Small intestine (tissue), 7 donors: Measurements from ENCODE around the gene NUBP2. TPM values are rescaled to one million over a fixed set of nuclear protein-coding genes. Genes with fewer than 3 reads are reported as not detected.
A peak's percentile ranks its signal among the peaks of the same experiment; 100 is the strongest.

ENCODE experiments used
- DNase-seq, 2 donors: peaks; one replicate each; pipeline versions ENCODE4 v3.0.0 to v3.0.0-alpha.2; 2013
- FAIRE-seq: peaks from 2 replicates; lab custom pipeline; 2012; peaks lifted over from hg19 to GRCh38; lab: Jason Lieb, UNC
- H3K27ac ChIP-seq, 3 donors: one replicate each; pipeline ENCODE4 v1.5.1; 2013; ENCODE audit warnings: low read length in 2 of 3, mild to moderate bottlenecking in 2 of 3, control low read depth in 1 of 3, inconsistent platforms in 1 of 3, low read depth in 1 of 3, moderate library complexity in 1 of 3
- H3K27me3 ChIP-seq, 3 donors: one replicate each; pipeline ENCODE4 v1.6.1; 2013; ENCODE audit warnings: low read length in 3 of 3, inconsistent platforms in 1 of 3; ENCODE audit not compliant: control insufficient read depth in 3 of 3, insufficient read depth in 3 of 3
- H3K36me3 ChIP-seq, 3 donors: one replicate each; pipeline ENCODE4 v1.6.1; 2013; ENCODE audit warnings: low read length in 3 of 3, inconsistent platforms in 1 of 3, low read depth in 1 of 3, mild to moderate bottlenecking in 1 of 3, moderate library complexity in 1 of 3; ENCODE audit not compliant: control insufficient read depth in 3 of 3, insufficient read depth in 2 of 3
- H3K4me1 ChIP-seq, 3 donors: one replicate each; pipeline ENCODE4 v1.6.1; 2013; ENCODE audit warnings: low read length in 2 of 3, inconsistent platforms in 1 of 3, low read depth in 1 of 3, mild to moderate bottlenecking in 1 of 3, moderate library complexity in 1 of 3; ENCODE audit not compliant: control insufficient read depth in 3 of 3, insufficient read depth in 2 of 3
- H3K4me3 ChIP-seq, 3 donors: one replicate each; pipeline ENCODE4 v1.5.1; 2013; ENCODE audit warnings: low read length in 3 of 3, control low read depth in 1 of 3, inconsistent platforms in 1 of 3, low read depth in 1 of 3, mild to moderate bottlenecking in 1 of 3, moderate library complexity in 1 of 3
- H3K9me3 ChIP-seq, 2 donors: one replicate each; pipeline ENCODE4 v1.6.1; 2013; ENCODE audit warnings: low read depth in 1 of 2, low read length in 1 of 2; ENCODE audit not compliant: control insufficient read depth in 2 of 2, insufficient read depth in 1 of 2
- WGBS, 3 donors: extraction: QIAGEN DNeasy Blood & Tissue Kit; methylation state at CpG; one replicate each; pipeline ENCODE4 v1.1.7; 2013; 5-methylcytosine and 5-hydroxymethylcytosine counted together
- polyA plus RNA-seq, 4 donors: library from polyadenylated mRNA; stranded (reverse) in 3 of 4; unstranded in 1 of 4; fragments of 200-250 nt in 3 of 4; fragments of 120-200 nt in 1 of 4; gene quantifications; one replicate each; pipeline versions ENCODE4 v1.2.1 to v1.2.3, GENCODE V29; 2013
- donor health status: healthy with polysubstance abuse.
- donor health status: control.
- donor health status: control.
- donor health status: Bipolar disorder and iron deficiency.
- donor health status: healthy.

The NUBP2 gene
- polyA plus RNA-seq, 4 donors = 38.6 to 70.7 (median 61.8) TPM

DNA sequence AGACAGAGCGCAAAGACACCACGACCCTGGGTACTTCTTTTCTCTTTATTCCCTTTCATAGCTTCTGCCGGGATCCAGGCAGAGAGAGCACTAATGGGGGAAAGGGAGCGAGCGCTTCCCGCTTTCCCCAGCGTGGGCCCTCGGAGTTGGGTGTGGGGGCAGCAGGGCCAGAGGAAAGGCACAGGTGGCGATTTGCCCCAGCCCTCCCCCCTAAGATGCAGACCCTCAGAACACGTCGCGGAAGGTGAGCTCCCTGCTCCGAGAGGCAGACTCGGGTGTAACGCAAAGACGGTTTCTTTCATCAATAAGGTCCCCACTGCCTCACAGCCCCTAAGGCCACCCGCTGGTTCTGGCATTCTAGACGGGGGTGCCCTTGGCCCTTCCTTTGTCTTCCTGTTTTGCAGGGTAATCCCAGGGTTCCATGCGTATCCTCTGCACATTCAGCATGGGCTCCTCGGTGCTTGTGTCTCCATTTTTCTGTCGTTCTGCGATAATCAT, 10.8 kb upstream of the NUBP2 start:
- H3K36me3 ChIP-seq = peaks cover 5 to 72% (median 10%) of the 10 kb centered on the region in 3 donors
- FAIRE-seq = no peak
- H3K9me3 ChIP-seq = no peaks in the 10 kb centered on the region
- peak overlapping the region; percentile 82 to 93 (median 89) for H3K4me3 ChIP-seq
- peak overlapping the region; percentile 82 to 91 (median 87) for H3K27ac ChIP-seq
- DNase-seq = no peak
- H3K27me3 ChIP-seq = no peaks in the 10 kb centered on the region
- H3K4me1 ChIP-seq = peaks cover 0 to 16% (median 7%) of the 10 kb centered on the region in 3 donors
- WGBS, 3 donors = 5 to 11% (median 5%) methylated on average over 22 of the region's 22 CpGs

- peak; percentile 51 to 55 for DNase-seq
- no peak for FAIRE-seq
- H3K4me1 ChIP-seq = peaks cover 0 to 16% (median 7%) of the 10 kb centered on the region in 3 donors
Observed at GRCh38 chr16:1772362-1772907, 10.3 kb upstream of the NUBP2 start, which contains the start of gene EME2. Gene EME2, plus strand, starts transcription at chr16:1772810. Its CDS starts 418 bp downstream, at chr16:1773228.

GRCh38 chr16:1772908-1773702, 9.7 kb upstream of the NUBP2 start, which contains the start of gene MRPS34:
Gene MRPS34, minus strand, starts transcription at chr16:1773134. Its CDS starts 15 bp downstream, at chr16:1773119.
- H3K27me3 ChIP-seq = no peaks in the 10 kb centered on the region
- 0% methylated on average over 54 to 108 of the region's 108 CpGs for WGBS, 3 donors
- no peaks in the 10 kb centered on the region for H3K9me3 ChIP-seq
- FAIRE-seq (no peak), DNase-seq (peak; percentile 83 to 94)
- H3K36me3 ChIP-seq = peaks cover 5 to 72% (median 6%) of the 10 kb centered on the region in 3 donors
- H3K4me1 ChIP-seq = peaks cover 0 to 16% (median 7%) of the 10 kb centered on the region in 3 donors
- peak within 1 kb of the TSS; percentile 82 to 93 (median 89) for H3K4me3 ChIP-seq
- H3K27ac ChIP-seq = peak within 1 kb of the TSS; percentile 82 to 91 (median 87)

More at GRCh38 chr16:1772362-1772907, 10.3 kb upstream of the NUBP2 start, which contains the start of gene EME2:
- H3K27ac ChIP-seq = peak within 1 kb of the TSS; percentile 82 to 91 (median 87)
- 0 to 1% (median 1%) methylated on average over 46 to 53 of the region's 53 CpGs for WGBS, 3 donors
- no peaks in the 10 kb centered on the region for H3K9me3 ChIP-seq
- peaks cover 6 to 72% (median 8%) of the 10 kb centered on the region in 3 donors for H3K36me3 ChIP-seq
- H3K4me3 ChIP-seq = peak within 1 kb of the TSS; percentile 82 to 93 (median 89)
- no peaks in the 10 kb centered on the region for H3K27me3 ChIP-seq

DNA sequence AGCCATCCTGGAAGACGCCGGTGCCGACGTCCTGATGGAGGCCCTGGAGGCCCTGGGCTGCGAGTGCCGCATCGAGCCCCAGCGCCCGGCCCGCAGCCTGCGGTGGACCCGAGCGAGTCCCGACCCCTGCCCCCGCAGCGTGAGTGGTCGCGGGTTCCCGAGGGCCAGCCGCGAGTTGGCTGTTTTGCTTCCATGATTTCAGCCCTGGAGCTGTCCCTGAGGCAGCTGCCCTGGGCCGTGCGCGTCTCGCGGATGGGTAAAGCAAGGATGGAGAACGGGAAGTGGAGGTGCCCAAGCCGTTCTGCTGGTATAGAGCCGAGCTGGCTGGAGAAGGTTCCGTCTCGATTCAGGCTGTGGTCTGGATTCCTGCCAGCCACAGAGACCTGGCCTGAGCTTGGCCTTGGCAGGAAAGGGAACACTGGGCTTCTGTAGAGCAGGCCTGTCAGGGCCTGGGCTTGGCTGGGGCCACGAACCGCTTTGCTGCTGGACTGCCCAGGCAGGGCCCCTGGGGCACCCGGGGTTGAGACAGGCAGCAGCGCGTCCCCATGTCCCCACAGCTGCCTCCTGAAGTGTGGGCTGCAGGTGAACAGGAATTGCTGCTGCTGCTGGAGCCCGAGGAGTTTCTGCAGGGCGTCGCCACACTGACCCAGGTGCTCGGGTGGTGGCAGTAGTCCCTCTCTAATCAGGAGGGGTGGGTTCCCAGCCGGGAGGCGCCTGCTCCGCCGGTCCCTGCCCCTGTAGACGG, 8.9 kb upstream of the NUBP2 start:
- WGBS, 3 donors = 4 to 14% (median 10%) methylated on average over 38 to 45 of the region's 45 CpGs
- peak in 1 of 2 donors; percentile 31 for DNase-seq
- no peak for FAIRE-seq
- Histone ChIP-seq H3K27me3 (no peaks in the 10 kb centered on the region), H3K27ac (peak overlapping the region; percentile 82 to 91 (median 87)), H3K36me3 (peaks cover 4 to 72% (median 5%) of the 10 kb centered on the region in 3 donors), H3K4me1 (peaks cover 0 to 20% (median 7%) of the 10 kb centered on the region in 3 donors), H3K9me3 (no peaks in the 10 kb centered on the region), H3K4me3 (peak overlapping the region; percentile 82 to 93 (median 89))

- Histone ChIP-seq H3K4me3 (peak overlapping the region in 2 of 3 donors; percentile 89 to 93), H3K9me3 (no peaks in the 10 kb centered on the region), H3K36me3 (peaks cover 4 to 72% (median 5%) of the 10 kb centered on the region in 3 donors), H3K27ac (no peak overlapping the region), H3K27me3 (no peaks in the 10 kb centered on the region), H3K4me1 (peaks cover 0 to 25% (median 7%) of the 10 kb centered on the region in 3 donors)
- WGBS, 3 donors = 71 to 87% (median 86%) methylated on average over 7 of the region's 7 CpGs
- DNase-seq (no peak), FAIRE-seq (no peak)
Observed at GRCh38 chr16:1774448-1774780, 8.3 kb upstream of the NUBP2 start.

DNA sequence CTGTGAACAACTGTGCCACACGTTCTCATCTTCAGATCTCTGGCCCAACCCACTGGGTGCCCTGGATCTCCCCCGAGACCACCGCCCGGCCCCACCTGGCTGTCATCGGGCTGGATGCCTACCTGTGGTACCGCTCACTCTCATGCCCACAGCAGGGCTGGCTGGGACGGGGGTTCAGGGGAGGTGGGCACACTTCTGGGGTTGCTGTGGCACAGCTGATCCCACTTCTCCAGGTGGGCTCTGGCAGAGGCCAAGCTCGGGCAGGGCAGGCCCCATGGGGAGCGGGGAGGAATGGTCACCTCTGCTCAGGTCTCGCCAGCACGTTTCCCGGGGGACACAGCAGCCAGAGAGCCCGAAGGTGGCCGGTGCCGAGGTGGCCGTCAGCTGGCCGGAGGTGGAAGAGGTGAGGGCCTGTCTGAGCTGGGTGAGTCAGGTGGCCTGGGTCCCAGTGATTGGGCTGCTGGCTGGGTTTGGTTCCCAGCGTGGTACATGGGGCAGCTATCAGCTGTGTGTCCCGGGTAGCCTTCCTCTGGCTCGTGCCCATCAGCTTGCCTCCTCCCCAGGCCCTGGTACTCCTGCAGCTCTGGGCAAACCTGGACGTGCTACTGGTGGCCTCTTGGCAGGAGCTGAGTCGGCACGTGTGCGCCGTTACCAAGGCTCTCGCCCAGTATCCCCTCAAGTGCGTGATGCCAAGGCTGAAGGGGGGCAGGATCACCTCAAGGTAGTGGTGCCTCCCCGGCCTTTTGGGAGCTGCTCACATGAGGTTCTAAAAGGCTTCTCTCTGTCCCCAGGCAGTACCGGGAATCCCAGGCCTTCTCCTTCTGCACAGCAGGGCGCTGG, 7.5 kb upstream of the NUBP2 start:
- H3K9me3 ChIP-seq = no peaks in the 10 kb centered on the region
- H3K4me1 ChIP-seq = peaks cover 0 to 28% (median 7%) of the 10 kb centered on the region in 3 donors
- no peak overlapping the region for H3K27ac ChIP-seq
- DNase-seq (no peak), FAIRE-seq (no peak)
- H3K36me3 ChIP-seq = peaks cover 4 to 72% (median 5%) of the 10 kb centered on the region in 3 donors
- H3K4me3 ChIP-seq = no peak overlapping the region
- no peaks in the 10 kb centered on the region for H3K27me3 ChIP-seq
- 92 to 94% (median 93%) methylated on average over 29 to 30 of the region's 30 CpGs for WGBS, 3 donors

GRCh38 chr16:1775846-1776671, 6.7 kb upstream of the NUBP2 start:
- no peak for FAIRE-seq
- no peak for DNase-seq
- WGBS, 3 donors = 82 to 83% (median 82%) methylated on average over 26 to 28 of the region's 28 CpGs
- no peaks in the 10 kb centered on the region for H3K9me3 ChIP-seq
- no peak overlapping the region for H3K4me3 ChIP-seq
- H3K4me1 ChIP-seq = peaks cover 2 to 28% (median 7%) of the 10 kb centered on the region in 3 donors
- H3K27me3 ChIP-seq = no peaks in the 10 kb centered on the region
- H3K36me3 ChIP-seq = peaks cover 4 to 77% (median 5%) of the 10 kb centered on the region in 3 donors
- no peak overlapping the region for H3K27ac ChIP-seq
